ENCODE results near the gene MIGA1. TPM values are rescaled to one million over a fixed set of nuclear protein-coding genes. Genes with fewer than 3 reads are reported as not detected.

MIGA1 gene
- total and polyA plus RNA-seq, 9 of the 15 experiments (the other 6 are each of a cell fraction or from before 2014, with no cell fraction given) = 1.6 to 5.1 (median 2.9) TPM

DNA sequence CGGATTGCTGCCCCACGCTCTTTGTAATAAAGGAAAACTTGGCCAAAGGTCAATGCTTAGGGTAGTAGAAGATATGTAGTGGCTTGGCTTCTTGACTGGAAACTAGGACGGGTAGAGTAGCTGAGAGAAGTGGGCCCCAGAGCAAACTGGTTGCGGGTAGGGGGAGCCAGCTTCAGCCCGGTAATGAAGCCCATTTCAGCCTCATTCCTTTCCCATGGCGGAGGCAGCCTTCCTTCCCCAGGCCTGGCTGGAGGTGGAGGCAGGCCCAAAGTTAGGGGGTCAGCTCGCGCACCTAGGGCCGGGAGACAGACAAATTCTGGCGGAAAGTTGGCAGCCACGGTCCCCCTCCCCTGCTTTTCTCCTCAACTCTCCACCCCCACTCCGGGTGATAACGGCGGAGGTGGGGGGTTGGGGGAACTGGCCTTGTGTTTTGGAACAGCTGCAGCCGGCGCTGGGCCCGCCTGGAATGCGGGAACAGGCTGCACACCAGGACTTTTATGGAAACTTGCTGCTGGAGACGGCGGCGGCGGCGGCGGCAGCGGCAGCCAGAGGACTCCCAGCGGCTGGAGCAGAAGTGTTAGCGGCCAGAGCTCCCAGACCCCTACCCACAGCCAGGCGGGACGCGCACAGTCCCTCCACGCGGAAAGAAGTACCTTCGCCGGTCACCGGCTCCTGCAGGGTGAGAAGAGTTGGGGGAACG lies 108.8 kb downstream of the MIGA1 start, which contains the start of gene NEXN (continued):
- peak; percentile 34; the same call in 1 of the 2 replicates for TF ChIP-seq MGA (IDR thresholded peaks at IDR 0.05)
- no peak for TF ChIP-seq HDAC8 (tag; IDR thresholded peaks at IDR 0.05)
- TF ChIP-seq ZFX (CRISPR knock-in tag; IDR thresholded peaks at IDR 0.05) = peak; percentile 47; the same call in 1 of the 2 replicates
- no peak for TF ChIP-seq CBFA2T2 (conservative IDR thresholded peaks at IDR 0.05)
- no peak for TF ChIP-seq ZFPM2 (CRISPR knock-in tag; IDR thresholded peaks at IDR 0.05)
- TF ChIP-seq ELK3 (CRISPR knock-in tag; IDR thresholded peaks at IDR 0.05) = no peak

Measured in K562 (cell line).